Stimulated activated CD4-positive, alpha-beta T cell treated with anti-CD3 and anti-CD28 coated beads, TNF-alpha, amount 100 ng/mL, for 4 hours (primary cell): ENCODE data around the gene SMIM5.

ENCODE experiments used
- DNase-seq, 3 experiments: peaks; one replicate each; pipeline ENCODE4 v3.0.0-alpha.2; 2020; ENCODE audit warnings: low read depth in 3 of 3

SMIM5 gene

GRCh38 chr17:75603123-75603522, 30.1 kb upstream of the SMIM5 start:
- DNase-seq: no peak

GRCh38 chr17:75604034-75604695, 29.1 kb upstream of the SMIM5 start:
- DNase-seq: no peak

GRCh38 chr17:75605790-75606189, 27.4 kb upstream of the SMIM5 start:
- DNase-seq: no peak

- no peak for DNase-seq
Measured at GRCh38 chr17:75607086-75607485, 26.1 kb upstream of the SMIM5 start.

GRCh38 chr17:75610103-75610984, 22.9 kb upstream of the SMIM5 start:
- DNase-seq: no peak

- DNase-seq: no peak
Measured at GRCh38 chr17:75611851-75612429, 21.3 kb upstream of the SMIM5 start.

- no peak for DNase-seq
Measured at GRCh38 chr17:75612906-75613626, 20.2 kb upstream of the SMIM5 start.

GRCh38 chr17:75614006-75614405, 19.2 kb upstream of the SMIM5 start:
- DNase-seq: no peak

GRCh38 chr17:75614556-75615270, 18.5 kb upstream of the SMIM5 start:
- DNase-seq: no peak

GRCh38 chr17:75615301-75615700, 17.9 kb upstream of the SMIM5 start:
- DNase-seq: no peak

- no peak for DNase-seq
Measured at GRCh38 chr17:75616521-75617122, 16.6 kb upstream of the SMIM5 start.

GRCh38 chr17:75617218-75617617, 16.0 kb upstream of the SMIM5 start:
- no peak for DNase-seq

GRCh38 chr17:75617675-75618074, 15.6 kb upstream of the SMIM5 start:
- no peak for DNase-seq

GRCh38 chr17:75619506-75620431, 13.5 kb upstream of the SMIM5 start:
- no peak for DNase-seq

GRCh38 chr17:75621489-75621888, 11.7 kb upstream of the SMIM5 start:
- DNase-seq: no peak

- DNase-seq: no peak
Measured at GRCh38 chr17:75622076-75622475, 11.2 kb upstream of the SMIM5 start.

- DNase-seq: no peak
Measured at GRCh38 chr17:75622771-75623273, 10.4 kb upstream of the SMIM5 start.

GRCh38 chr17:75623386-75623785, 9.8 kb upstream of the SMIM5 start:
- no peak for DNase-seq

GRCh38 chr17:75624021-75624420, 9.2 kb upstream of the SMIM5 start:
- DNase-seq: no peak
